T-helper 1 cell (primary cell): ENCODE results near the gene SEMA7A.
"Not testable (repeated sequence)": the region's sequence is repeated elsewhere in the genome, so short reads cannot be mapped to it uniquely, and the experiment has no call there.

ENCODE experiments used
- DNase-seq, 5 donors: peaks; one replicate each; pipeline ENCODE4 v3.0.0-alpha.2; 2012 to 2020
- total RNA-seq, 4 donors: gene quantifications; one replicate each; lab custom pipeline; 2026; lab: John Stamatoyannopoulos, UW

SEMA7A gene
- 1.6 to 3.8 (median 3.0) reads per million in 4 donors for total RNA-seq

- DNase-seq = peak; percentile 42 to 89 (median 53)
Measured at GRCh38 chr15:74433592-74434262, at the start of gene SEMA7A. SEMA7A (minus strand) TSS chr15:74433958; CDS start chr15:74433918, 40 bp downstream.

GRCh38 chr15:74482661-74483060 lies 48.9 kb upstream of the SEMA7A start:
- no peak for DNase-seq

GRCh38 chr15:74480364-74480763 lies 46.6 kb upstream of the SEMA7A start:
- not testable (repeated sequence) for DNase-seq

DNA sequence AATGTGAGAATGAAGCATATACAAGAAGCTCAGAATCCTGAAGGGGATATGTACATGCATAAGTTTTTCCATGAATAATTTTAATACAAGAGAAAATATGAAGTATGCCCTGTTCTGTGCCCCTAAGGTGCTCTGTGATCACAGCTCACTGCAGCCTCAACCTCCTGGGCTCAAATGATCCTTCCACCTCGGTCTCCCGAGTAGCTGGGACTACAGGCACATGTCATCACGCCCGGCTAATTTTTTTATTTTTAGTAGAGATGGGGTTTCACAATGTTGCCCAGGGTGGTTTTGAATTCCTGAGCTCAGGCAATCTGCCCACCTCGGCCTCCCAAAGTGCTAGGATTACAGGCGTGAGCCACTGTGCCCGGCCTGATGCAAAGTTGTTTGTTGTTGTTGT lies 37.9 kb upstream of the SEMA7A start:
- DNase-seq = not testable (repeated sequence)

- no peak for DNase-seq
Measured at GRCh38 chr15:74470631-74471395, 37.1 kb upstream of the SEMA7A start.

- DNase-seq = no peak
Measured at GRCh38 chr15:74468341-74469032, 34.7 kb upstream of the SEMA7A start.

DNA sequence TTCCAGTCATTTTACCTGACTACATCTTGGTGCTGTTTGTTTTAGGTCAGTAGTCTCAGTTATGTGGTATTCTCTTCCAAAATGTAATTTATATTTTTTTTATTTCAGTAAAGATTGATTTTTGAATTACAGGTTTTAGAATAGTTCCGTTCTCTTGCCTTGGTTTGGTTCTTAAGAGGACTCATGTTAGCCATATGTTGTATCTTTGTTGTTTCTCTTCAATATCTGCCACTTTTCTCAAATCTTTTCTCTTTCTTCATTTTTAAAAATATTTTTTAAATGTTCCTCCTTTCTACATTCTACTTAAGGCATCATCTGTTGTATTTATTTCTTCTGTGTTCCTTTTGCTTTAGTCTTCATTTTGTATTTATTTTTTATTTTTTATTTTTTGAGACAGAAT lies 32.8 kb upstream of the SEMA7A start:
- DNase-seq = no peak

GRCh38 chr15:74464897-74465296 lies 31.1 kb upstream of the SEMA7A start:
- no peak for DNase-seq

DNA sequence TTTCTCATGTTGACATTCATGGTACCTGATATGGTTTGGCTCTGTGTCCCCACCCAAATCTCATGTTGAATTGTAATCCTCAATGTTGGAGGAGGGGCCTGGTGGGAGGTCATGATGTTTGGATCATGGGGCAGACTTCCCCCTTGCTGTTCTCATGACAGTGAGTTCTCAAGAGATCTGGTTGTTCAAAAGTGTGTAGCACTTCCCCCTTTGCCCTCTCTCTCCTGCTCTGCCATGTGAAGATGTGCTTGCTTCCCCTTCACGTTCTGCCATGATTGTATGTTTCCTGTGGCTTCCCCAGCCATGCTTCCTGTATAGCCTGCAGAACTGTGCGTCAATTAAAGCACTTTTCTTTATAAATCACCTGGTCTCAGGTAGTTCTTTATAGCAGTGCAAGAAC lies 30.5 kb upstream of the SEMA7A start:
- no peak for DNase-seq

GRCh38 chr15:74463634-74464033 lies 29.9 kb upstream of the SEMA7A start:
- DNase-seq = no peak

- no peak for DNase-seq
Measured at GRCh38 chr15:74461847-74462511, 28.2 kb upstream of the SEMA7A start.

- DNase-seq = peak; percentile 89 to 97 (median 93)
Measured at GRCh38 chr15:74460871-74461846, 27.4 kb upstream of the SEMA7A start, which contains the start of gene UBL7. UBL7 (minus strand) TSS chr15:74461160; CDS start chr15:74458867, 2,293 bp downstream.

GRCh38 chr15:74460298-74460697 lies 26.5 kb upstream of the SEMA7A start:
- peak in 1 of 5 donors; percentile 13 for DNase-seq

- DNase-seq = not testable (repeated sequence)
Measured at GRCh38 chr15:74459798-74460197, 26.0 kb upstream of the SEMA7A start.

- DNase-seq = no peak
Measured at GRCh38 chr15:74458473-74458872, 24.7 kb upstream of the SEMA7A start.

DNA sequence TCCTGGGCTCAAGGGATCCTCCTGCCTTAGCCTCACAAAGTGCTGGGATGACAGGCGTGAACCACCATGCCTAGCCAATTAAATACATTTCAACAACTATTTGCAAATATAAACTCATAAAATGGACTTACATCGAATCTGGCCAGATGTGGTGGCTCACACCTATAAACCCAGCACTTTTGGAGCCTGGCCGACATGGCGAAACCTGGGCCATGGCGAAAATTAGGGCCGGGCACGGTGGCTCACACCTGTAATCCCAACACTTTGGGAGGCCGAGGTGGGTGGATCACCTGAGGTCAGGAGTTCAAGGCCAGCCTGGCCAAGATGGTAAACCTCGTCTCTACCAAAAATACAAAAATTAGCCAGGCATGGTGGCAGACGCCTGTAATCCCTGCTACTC lies 23.3 kb upstream of the SEMA7A start:
- not testable (repeated sequence) for DNase-seq

DNA sequence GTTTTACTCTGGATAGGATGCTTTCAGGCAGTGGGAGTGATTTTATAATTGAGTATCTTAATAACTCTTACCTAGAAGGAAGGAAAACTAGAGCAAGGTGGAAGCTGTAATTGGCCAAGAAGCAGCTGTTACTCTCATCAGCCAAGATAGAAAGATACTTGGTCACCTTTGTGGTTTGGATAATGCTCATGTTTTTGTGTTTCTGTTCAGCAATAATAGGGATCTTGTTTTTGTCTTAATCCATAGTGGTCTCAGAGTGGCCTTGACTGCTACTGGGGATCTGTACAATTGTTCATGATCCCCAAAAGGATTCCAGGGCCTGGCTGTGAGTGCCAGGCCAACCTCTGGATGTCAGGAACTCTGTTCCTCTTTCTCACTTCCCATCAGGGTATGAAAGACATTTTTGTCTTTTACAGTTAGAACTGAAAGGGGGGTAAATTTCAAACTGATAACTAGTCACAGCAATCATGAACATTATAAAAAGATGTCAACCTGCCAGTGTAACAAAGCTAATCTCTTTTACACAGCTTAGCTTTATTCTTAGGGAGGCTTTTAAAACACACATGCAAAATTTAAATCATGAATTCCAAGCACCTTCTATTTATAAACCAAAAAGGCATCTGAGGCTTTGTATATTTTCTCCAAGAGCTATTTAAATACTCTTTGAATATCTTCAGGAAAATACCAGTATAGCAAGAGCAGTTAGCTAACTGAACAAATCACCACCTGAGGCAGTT lies 21.2 kb upstream of the SEMA7A start:
- no peak for DNase-seq

DNA sequence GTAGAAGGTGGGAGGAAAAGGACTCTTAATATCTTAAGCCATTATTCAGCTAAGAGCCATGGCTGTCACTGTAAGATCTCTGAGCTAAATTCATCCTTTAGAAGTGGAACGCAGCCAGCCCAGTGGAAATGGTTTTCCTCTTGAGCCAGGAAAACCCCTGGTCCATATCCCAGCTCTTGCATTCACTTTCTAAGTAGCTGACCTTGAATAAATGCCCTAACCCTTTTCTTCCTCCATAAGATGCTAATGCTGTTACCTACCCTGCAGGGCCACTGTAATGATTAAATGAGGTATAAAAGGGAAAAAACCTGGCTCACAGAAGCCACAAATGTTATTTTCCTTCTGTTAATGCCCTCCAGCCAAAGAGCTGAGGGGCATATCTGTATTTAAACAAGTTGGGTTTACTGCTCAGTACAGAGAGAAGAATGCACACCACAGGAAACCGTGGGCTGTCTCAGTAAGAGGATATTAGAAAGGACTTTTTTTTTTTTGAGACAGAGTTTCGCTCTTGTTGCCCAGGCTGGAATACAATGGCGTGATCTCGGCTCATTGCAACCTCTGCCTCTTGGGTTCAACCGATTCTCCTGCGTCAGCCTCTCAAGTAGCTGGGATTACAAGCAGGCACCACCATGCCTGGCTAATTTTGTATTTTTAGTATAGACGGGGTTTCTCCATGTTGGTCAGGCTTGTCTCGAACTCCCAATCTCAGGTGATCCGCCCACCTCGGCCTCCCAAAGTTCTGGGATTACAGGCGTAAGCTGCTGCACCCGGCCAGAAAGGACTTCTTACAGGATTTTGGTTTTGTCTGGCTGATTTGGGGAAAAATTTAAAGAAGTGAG lies 20.4 kb upstream of the SEMA7A start:
- no peak for DNase-seq
